Epithelial cell of proximal tubule (primary cell): ENCODE measurements around the gene GSC2. TPM values are rescaled to one million over a fixed set of nuclear protein-coding genes. Genes with fewer than 3 reads are reported as not detected.
A peak's percentile ranks its signal among the peaks of the same experiment; 100 is the strongest.

ENCODE experiments used
- DNase-seq: peaks from one replicate; pipeline ENCODE4 v3.0.0-alpha.2; 2011; ENCODE audit warnings: low read depth
- H3K4me3 ChIP-seq: 2 replicates; pipeline ENCODE4 v1.5.1; 2011; ENCODE audit warnings: low read depth, mild to moderate bottlenecking, low read length
- CTCF ChIP-seq: conservative IDR thresholded peaks from 2 replicates; pipeline ENCODE4 v1.5.1; 2012; ENCODE audit warnings: low read depth, mild to moderate bottlenecking, low read length
- total RNA-seq: library from RNA; depleted of rRNA; stranded (reverse); fragments of >200 nt; gene quantifications from 2 replicates; pipeline ENCODE4 v1.2.3, GENCODE V29; 2015

Gene GSC2
- total RNA-seq, 1 donor from 2014 or later, result not detected

GRCh38 chr22:19173047-19174035 is 23.2 kb upstream of the GSC2 start:
- peak overlapping the region; percentile 99 for H3K4me3 ChIP-seq
- no peak for TF ChIP-seq CTCF
- no peak for DNase-seq

- no peak for DNase-seq
- TF ChIP-seq CTCF, result no peak
- peak overlapping the region; percentile 99 for H3K4me3 ChIP-seq
Measured at GRCh38 chr22:19172213-19173046, 22.3 kb upstream of the GSC2 start.

GRCh38 chr22:19169947-19170318 is 19.8 kb upstream of the GSC2 start:
- no peak for TF ChIP-seq CTCF
- DNase-seq, result no peak
- H3K4me3 ChIP-seq, result peak overlapping the region; percentile 42

- no peak for DNase-seq
- TF ChIP-seq CTCF, result no peak
- H3K4me3 ChIP-seq, result peak overlapping the region; percentile 42
Measured at GRCh38 chr22:19169002-19169946, 19.2 kb upstream of the GSC2 start.

GRCh38 chr22:19168088-19168890 is 18.2 kb upstream of the GSC2 start:
- no peak for TF ChIP-seq CTCF
- no peak for DNase-seq
- H3K4me3 ChIP-seq, result no peak overlapping the region
